HG02759 (cell line): ENCODE measurements around the gene VCAN.

ENCODE experiments used
- ATAC-seq: cut with Tn5 transposase; IDR thresholded peaks from one replicate; pipeline ENCODE4 v1.9.1; 2021; ENCODE audit warnings: mild to moderate bottlenecking, moderate library complexity; ENCODE audit not compliant: unreplicated experiment

The VCAN gene

DNA sequence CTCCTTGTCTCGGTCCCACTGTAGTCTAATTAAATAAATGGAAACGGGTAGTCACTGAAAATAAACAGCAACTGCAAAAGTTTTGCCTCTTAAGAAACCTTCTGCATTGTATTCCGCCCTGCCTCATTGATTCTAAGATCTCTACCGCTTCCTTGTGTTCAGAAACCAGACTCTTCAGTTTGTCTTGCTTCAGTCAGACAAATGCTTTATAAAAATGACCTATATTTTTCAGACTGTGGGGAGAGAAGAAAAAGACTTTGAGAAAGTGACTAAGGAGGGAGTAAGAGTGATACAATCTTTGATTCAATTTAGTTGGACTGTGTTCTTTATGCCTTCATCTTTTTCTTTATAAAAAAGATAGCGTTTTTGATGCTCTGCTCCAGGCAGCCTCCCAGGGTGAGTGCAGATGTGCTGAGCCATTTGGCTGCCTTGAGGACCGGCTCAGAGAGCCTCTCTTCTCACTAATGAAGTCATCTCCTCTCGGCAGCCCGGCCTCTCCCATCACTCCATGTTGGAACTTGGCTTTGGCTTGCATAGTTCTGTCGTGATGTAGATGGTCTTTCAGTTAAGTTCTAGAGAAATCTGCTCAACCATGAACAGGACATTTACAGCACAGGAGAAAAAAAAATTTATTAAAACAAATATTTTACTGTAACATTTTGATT, 4.0 kb upstream of the VCAN start:
- no peak for ATAC-seq

DNA sequence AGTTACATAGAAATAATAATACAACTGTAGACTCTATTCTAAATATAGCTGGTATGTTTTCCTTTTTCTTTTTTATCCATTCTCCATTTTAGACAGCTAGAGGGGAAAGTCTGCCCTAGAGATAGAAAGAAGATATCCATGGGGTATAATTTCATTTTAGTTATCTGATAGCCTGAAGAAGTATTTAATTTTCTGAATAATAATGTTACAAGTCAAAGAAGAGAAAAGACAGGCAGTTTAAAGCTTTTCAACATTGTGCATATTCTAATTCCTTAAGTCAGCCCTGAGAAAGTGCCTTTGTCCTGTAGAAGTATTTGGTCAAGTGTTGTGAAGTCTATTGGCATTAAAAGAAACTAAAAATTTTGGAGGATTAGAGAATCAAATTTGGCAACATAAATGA, 2.5 kb upstream of the VCAN start:
- no peak for ATAC-seq

DNA sequence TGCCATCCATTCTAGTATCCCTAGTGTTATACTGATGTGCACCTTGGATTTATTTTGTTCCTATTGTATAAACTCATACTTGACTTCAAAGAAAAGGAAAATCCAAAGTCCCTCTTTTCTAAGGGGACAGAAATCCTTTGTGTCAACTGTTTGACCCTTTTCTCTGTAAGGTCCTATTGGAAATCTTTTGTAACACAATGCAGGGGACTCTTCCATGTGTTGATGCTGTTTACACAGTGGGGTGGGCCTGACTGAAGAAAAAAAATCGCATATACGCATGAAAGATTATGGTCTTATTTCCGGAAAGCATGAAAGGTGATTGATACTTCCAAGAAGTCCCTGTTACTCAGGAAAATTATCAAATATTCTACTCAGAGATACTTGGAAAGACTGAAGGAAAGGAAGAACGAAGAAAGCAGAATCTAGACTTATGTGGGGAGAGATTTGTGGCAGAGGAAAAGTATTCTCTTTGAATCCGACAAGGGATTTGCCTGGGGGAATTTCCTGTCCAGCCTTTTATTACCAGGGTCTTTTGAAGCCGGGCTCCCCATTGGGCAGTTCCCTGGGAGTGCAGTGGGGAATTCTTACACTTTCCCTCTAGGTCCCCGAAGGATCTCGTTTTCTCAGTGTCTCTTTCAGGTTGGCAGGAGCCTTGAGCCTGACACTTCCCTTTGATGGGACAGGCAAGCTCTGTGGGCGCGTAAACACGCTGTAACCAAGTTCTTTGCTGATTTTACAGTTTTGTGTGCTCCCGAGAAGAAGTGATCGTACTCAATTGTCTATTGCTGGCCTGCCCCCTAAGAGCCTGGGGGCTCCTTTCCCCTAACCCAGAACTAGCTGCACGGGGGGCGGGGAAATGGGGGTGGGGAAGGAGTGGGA, 779 bp upstream of the VCAN start:
- ATAC-seq, result no peak

DNA sequence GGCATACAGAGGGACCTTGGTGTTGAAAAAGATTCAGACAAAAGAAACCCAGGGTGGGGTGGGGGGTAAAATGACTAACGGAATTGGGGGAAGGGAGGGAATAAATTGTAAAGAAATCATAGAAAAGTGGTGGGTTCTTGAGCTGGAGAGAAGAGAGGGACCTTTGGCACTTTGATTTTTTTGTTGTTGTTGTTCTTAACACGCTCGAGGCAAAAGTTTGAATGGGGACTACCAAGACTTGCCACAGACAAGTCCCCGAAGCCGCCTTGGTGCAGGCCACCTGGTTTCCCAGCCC, 616 bp downstream of the VCAN start:
- ATAC-seq, result peak; percentile 1

DNA sequence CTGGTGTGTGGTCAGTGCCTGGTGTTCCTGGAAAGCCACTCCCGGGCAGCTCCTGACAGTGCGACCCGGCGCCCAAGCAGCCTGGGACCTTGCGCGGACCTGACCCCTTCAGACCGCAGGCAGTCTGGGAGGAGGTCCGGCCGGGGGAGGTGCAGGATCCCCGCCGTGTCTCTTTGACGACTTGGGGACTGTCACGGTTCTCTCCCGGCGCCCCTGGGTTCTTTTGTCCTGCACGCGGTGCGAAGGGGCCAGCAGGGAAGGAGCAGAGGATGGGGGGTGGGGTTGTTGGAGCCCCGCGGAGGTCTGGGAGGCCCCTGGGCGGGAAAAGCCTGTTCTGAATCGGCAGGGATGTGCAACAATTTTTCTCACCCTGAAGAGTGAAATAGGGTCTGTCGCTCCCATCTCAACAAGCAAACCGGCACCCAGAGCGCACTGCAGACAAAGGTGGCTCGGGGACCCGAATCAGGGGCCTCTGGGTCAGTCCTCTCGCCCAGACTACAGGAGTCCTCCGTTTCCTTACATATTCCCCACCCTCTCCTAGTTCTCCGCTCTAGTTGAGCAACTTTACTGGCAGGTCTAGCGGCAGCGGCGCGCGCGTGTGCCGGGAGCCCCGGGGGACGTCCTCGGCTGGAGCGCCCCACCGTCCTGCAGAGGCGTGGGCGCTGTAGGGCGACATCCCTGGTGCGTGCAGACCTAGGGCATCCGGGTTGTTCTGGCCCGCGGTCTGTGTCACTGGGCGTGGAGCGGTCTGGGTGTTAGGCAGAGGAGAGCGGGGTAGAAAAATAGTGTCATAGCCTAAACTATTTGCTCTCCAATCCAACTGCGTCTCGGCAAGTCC, 1.2 kb downstream of the VCAN start:
- peak; percentile 41 for ATAC-seq

DNA sequence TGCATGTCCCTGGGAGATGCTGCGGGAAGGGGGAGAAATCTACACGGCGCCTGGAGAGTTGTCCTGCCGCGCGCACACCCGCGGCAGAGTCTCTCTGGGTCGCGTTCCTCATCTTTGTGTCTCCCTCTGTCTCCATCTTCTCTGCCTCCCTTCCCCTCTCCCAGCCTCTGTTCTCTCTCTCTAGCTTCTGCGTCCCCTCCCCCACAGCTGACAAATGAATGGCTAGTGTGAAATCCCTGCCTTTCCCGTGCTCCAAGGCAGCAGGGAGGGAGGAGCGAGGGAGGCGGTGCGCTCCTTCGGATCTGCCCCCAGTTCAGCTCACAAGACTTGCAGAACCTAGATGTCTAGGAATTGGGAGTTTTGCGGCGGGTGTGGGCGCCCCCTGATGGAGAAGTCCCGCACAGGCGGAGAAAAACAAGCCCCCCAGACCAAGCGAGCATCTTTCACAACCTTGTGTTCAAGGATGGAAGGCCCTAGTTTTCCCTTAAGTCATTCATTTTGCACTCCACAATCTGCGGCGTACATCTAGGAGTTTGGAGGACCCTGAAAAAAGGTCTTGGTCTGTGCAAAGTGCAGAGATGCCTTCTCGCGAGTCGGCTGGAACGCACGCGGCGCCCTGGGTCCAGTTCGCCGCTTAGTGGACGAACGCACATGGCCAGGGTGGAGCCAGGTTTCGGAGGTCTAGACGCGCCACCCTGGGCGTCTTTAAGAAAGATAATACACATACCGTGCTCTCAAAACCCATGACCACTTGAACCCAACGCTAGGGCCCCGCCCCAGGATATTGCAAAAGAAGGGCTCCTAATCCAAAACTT, 2.0 kb downstream of the VCAN start:
- ATAC-seq, result peak; percentile 61

DNA sequence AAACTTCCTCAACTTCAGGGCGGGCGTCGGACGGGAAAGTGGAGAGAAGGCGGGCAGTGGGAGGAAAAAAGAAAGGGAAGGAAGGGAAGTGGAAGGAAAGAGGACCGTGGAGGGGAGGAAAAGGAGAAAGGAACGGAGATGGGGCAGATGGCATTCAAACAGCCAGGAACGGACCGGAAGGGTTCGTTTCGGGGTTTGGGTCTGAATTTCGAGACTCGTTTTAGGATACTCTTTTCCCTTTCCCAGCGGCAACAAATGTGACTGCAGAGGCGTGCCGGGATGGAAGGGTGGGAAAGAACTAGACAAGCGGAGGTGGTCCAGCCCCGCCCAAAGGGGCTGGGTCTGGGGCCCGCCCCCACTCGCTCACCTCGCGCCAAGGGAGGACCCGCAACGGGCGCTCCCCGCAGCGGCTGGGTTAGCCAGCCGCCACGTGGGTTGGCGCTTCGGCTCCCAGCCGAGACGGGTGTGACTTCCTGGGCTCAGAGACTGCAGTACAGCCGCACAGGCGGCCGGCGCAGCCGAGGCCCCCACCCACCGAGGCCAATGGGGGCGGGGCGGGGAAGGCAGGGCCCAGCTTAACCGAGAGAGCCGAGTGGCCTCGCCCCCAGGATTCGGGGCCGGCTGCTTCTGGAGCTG, 2.7 kb downstream of the VCAN start:
- ATAC-seq, result peak; percentile 50

DNA sequence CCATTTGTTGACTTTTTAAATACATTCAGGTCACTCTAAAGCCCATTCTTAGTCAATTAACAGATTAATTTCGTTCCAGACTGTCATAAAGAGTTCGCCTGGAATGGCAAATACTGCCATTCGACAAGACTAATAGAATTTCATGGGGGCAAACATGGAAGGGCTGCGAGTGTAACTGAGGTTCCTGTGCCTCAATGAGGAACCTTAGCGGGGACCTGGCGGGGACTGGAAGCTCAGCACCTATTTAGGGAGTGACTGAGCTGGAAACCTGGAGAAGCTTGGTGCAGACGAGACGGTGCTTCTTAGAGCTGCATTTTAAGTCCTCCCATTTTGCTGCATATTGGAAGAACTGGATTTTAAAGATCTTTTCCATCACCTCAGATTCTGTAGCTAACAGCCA, 3.4 kb downstream of the VCAN start:
- ATAC-seq, result no peak

DNA sequence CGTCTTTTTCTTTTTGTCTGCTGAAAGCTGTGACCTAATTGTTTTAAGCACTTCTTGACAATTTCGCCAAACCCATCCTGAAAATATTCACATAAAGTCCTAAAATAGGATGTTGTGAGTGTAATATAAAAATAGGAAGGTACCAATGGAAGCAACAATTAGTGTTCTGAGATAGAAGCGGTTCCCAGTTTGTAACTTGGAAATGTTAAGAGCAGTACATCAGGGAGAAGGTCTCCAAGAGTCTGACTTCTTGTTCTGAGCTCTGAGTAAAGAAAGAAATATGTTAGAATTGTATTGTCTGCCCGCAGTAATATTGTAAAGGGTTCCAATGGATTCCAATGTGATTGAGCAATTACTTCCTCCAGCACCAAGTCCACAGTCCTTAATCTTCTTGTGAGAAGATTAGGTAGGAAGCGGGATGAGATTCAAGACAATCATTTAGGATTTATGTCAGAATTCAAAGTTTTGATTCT, 3.9 kb downstream of the VCAN start:
- ATAC-seq, result no peak

DNA sequence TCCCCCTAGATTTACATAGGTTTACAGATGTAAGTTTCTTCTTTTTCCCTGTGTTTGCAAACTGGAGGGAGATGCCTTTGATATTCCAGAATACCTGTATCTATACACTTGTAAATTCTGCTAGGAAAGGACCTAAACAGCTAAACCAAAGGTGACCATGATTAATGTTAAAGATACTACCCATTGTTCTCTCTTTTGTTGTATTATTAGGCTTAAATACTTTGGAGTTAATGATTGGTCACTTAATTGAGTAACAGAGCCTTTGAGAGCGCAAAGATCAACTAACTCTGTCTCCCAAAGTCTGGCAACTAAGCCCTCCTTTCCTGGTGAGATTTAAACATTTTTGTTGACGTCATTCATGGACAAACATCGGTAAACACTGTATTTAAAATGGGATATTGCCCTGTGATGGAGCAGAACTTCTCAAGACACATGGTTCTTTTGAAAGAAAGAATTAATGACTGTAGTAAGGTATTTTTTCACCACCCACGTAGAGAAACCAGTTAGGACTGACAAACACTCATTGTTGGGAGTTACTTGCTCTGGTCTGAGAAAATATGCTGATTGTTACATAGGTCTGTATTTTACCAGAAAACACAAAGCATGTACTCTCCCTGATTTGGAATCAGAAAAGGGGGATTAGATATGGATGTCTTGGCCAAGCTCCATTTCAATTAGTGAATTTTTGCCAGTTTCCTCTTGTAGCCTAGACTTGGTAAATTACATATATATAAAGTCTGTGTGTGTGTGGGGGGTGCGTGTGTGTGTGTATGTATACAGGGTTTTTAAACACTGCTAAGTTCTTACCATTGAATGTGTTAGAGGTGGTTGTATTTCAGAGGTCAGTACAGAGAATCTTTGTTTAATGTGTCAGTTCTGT, 4.6 kb downstream of the VCAN start:
- no peak for ATAC-seq

DNA sequence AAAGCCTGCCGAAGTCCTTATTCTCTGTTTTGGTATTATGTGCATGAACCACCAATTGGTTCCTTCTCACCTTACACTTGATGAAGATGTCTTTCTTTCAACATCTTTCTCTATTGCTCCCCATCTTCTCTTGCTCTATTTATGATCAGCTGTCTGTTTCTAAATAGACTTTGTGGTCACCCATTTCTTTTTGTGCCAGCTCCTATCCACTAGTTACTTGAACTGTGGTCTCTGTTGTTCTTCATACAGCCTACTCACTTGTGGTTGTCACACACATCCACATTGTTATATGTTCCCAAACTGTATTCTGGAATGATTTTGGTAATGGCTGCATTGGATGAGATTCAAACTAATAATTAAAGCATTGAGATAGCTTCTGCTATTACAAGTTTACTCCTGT, 11.4 kb downstream of the VCAN start:
- ATAC-seq, result no peak

DNA sequence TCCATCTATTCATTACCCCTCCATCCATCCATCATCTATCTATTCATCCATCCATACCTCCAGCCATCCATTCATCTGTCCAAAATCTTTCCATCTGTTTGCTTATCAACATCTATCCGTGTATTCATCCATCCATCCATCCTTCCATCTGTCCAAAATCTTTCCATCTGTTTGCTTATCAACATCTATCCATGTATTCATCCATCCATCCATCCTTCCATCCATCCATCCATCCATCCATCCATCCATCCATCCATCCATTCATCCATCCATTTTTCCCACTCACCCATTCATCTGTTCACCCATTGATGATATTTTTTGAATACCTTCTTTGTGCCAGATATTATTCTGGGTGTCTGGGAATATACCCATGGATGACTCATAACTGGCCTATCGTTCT, 12.8 kb downstream of the VCAN start:
- no peak for ATAC-seq

DNA sequence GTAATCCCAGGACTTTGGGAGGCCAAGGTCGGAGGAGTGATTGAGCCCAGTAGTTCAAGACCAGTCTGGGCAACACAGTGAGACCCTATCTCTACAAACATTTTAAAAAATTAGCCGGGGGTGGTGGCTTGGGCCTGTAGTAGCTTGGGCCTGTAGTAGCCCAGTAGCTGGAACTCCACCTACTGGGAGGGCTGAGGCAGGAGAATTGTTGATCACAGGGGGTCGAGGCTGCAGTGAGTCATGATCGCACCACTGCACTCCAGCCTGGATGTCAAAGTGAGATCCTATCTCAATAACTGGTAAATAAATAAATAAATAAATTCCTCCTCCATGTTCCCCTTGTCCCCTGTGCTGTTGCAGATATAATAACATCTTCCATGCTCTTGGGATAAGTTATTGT, 14.3 kb downstream of the VCAN start:
- no peak for ATAC-seq

DNA sequence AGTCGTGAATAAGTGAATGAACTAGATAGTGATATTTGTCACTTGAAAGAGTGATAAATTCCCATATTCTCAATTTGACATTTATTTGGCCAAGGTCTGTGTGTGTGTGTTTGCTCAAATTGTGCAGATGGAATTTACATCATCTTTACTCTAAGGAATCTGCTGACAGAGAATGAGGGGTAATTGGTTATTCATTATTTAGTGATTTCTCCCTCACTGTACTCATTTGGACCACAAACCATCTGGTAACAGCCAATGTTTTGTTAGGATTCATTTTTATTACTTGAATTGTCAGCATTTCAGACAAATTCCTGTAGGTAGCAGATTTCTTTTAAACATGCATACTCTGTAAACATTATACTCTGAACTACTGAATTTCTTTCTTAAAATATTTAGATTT, 15.6 kb downstream of the VCAN start:
- ATAC-seq, result no peak

DNA sequence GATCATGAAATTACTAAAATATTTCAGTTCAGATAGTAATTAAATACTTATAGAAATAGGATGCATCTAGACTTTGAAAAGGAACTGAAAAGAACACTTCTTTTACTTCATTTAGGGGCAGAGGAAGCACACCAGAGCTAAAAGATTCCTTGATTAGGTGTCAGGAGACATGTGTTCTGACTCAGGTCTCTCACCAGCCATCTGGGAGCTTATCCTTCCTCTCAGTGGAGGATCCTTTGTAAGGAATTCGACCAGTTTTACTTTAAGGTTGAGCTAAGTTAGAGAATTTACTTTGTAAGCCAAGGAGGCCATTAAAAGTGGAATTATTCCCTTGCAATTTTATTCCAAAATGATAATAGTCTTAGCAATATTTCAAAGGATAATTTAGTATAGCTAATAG, 16.7 kb downstream of the VCAN start:
- ATAC-seq, result no peak

DNA sequence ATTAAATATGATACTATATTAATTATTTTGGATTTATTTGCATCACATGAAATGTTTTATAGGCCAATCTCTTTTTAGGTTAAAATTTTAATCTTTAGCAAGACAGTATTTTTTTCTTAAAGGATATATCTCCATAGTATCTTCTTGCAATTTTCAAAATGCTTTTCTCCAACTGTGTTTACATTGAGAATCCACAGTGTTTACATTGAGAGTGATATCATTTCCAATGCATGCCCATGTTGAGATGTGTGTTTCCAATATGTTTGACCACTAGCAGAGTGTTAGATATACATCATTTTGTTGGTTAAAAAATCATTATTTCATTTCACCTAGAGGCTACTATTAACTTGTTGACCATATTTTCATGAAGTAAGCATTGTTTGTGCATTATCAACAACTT, 17.3 kb downstream of the VCAN start:
- no peak for ATAC-seq

DNA sequence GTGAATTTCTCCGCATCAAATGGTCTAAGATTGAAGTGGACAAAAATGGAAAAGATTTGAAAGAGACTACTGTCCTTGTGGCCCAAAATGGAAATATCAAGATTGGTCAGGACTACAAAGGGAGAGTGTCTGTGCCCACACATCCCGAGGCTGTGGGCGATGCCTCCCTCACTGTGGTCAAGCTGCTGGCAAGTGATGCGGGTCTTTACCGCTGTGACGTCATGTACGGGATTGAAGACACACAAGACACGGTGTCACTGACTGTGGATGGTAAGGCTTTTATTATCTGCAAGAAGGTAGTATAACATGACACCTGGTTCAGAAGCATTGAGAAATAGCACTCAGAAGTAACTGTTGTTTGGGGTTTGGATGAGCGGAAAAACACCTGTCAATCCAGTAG, 18.7 kb downstream of the VCAN start:
- ATAC-seq, result no peak

DNA sequence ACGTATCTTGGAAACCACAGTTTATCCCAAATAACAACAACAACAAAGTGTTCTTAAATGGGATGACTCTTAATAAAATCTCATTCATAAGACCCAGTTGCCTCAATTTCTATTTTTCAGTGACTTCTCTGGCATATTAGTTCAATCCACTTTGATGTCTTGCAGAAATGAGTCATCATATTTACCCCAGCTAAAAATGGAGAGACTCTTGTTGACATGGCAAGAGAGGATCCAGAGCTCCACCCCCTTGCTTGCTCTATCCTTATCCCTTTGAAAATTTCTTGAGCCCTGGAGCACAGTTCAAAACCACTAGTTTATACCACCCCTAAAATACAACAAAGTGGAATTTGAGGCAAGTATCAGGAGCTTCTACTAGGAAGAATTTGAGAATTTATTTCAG, 20.8 kb downstream of the VCAN start:
- ATAC-seq, result no peak

DNA sequence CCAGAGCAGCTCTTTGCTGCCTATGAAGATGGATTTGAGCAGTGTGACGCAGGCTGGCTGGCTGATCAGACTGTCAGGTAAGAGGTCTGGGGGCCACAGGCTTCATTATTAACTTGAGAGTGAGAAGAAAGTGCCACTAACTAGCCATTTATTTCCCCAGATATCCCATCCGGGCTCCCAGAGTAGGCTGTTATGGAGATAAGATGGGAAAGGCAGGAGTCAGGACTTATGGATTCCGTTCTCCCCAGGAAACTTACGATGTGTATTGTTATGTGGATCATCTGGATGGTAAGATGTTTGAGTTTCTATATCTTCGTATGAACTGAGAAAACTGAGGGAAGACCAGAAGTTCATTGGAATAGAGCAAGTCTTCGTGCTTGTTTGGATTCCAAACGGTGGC, 22.1 kb downstream of the VCAN start:
- ATAC-seq, result no peak
